ENCODE results near the gene TTLL8. TPM values are rescaled to one million over a fixed set of nuclear protein-coding genes. Genes with fewer than 3 reads are reported as not detected.

The TTLL8 gene
- total and polyA plus RNA-seq, 2 donors (not counting 3 experiments of a cell fraction or from before 2014, with no cell fraction given) = not detected

DNA sequence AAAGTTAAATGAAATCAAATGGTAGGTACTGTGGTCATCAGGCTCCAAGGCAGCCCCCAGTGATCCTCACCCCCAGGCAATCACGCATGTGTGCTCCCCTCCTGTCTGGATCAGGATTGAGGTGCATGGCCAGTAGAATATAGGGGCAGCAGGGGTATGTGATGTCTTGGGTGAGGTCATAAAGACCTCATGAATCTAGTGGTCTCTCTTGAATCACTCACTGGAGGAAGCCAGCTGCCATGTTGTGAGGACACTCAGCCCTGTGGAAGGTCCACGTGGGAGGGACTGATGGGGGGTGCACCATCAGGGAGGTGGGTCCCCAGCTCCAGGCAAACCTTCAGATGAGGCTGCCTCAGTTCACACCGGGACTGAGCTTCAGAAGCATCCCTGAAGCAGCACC is 38.8 kb downstream of the TTLL8 start:
- Histone ChIP-seq H3K27ac (ENCODE audit: insufficient read depth, low read depth, low read length) (no peak overlapping the region), H3K9me3 (replicated peaks; ENCODE audit: control insufficient read depth, insufficient read depth, low read length) (no peaks in the 10 kb centered on the region), H3K4me1 (ENCODE audit: control insufficient read depth, extremely low read depth, insufficient read depth, low read length) (no peaks in the 10 kb centered on the region), H3K4me2 (ENCODE audit: insufficient read depth, low read length) (no peak overlapping the region), H4K20me1 (replicated peaks; ENCODE audit: control insufficient read depth, extremely low read depth, insufficient read depth, low read length) (no peaks in the 10 kb centered on the region), H2AFZ (ENCODE audit: low read depth, low read length) (no peak overlapping the region), H3K27me3 (ENCODE audit: control insufficient read depth in 2 of 2, insufficient read depth in 2 of 2, low read length in 2 of 2) (peaks cover 13 to 20% of the 10 kb centered on the region in 2 experiments), H3K4me3 (replicated peaks in 1 of 3; ENCODE audit: insufficient read depth in 1 of 3, low read depth in 1 of 3, low read length in 3 of 3) (no peak overlapping the region), H3K9me1 (replicated peaks; ENCODE audit: control insufficient read depth, extremely low read depth, insufficient read depth, low read length) (no peaks in the 10 kb centered on the region), H3K36me3 (ENCODE audit: control insufficient read depth in 2 of 2, extremely low read depth in 1 of 2, insufficient read depth in 2 of 2, low read length in 2 of 2) (no peaks in the 10 kb centered on the region), H3K79me2 (ENCODE audit: control insufficient read depth, insufficient read depth, low read length) (no peaks in the 10 kb centered on the region), H3K9ac (replicated peaks; ENCODE audit: extremely low read depth, insufficient read depth, low read length) (no peak overlapping the region)
- DNase-seq (ENCODE audit: low read depth, low spot score) (no peak), FAIRE-seq (no peak)
- ChIA-PET POLR2A (no interaction called here), CTCF (interaction anchor here (1.0 to 1.1 kb wide), 2 partner anchors 11 to 25 kb away, joined by 3 to 5 read pairs; no protein-coding TSS in a partner anchor)
- dilution Hi-C loops (cut with MboI; ENCODE audit: extremely low pct_ligation_motif_present, low sequenced_read_pairs) (no loop called here), intact Hi-C loops (cut with micrococcal nuclease) (no loop called here)
- TF ChIP-seq FOS (IDR thresholded peaks at IDR 0.05; ENCODE audit: borderline replicate concordance, insufficient read depth, low read length) = no peak
- TF ChIP-seq GATA2 (IDR thresholded peaks at IDR 0.05; ENCODE audit: insufficient read depth, insufficient read length, low read depth, low read length) = no peak
- TF ChIP-seq POLR2AphosphoS5 (IDR thresholded peaks at IDR 0.05; ENCODE audit: insufficient read depth, low read depth, low read length) = no peak
- no peak for TF ChIP-seq JUN (IDR thresholded peaks at IDR 0.05; ENCODE audit: borderline replicate concordance, insufficient read depth, insufficient read length, low read depth)
- TF ChIP-seq, protein P1, sequence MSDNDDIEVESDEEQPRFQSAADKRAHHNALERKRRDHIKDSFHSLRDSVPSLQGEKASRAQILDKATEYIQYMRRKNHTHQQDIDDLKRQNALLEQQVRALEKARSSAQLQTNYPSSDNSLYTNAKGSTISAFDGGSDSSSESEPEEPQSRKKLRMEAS (IDR thresholded peaks at IDR 0.05; ENCODE audit: insufficient read depth, insufficient read length) = no peak
- no peak for TF ChIP-seq EZH2 (IDR thresholded peaks at IDR 0.05; ENCODE audit: borderline replicate concordance, low read depth, low read length, severe bottlenecking)
- TF ChIP-seq MYC (IDR thresholded peaks at IDR 0.05; ENCODE audit: low read depth, low read length) = no peak
- TF ChIP-seq POLR2A (IDR thresholded peaks at IDR 0.05; ENCODE audit: low read depth, low read length) = no peak
- TF ChIP-seq, protein P2, sequence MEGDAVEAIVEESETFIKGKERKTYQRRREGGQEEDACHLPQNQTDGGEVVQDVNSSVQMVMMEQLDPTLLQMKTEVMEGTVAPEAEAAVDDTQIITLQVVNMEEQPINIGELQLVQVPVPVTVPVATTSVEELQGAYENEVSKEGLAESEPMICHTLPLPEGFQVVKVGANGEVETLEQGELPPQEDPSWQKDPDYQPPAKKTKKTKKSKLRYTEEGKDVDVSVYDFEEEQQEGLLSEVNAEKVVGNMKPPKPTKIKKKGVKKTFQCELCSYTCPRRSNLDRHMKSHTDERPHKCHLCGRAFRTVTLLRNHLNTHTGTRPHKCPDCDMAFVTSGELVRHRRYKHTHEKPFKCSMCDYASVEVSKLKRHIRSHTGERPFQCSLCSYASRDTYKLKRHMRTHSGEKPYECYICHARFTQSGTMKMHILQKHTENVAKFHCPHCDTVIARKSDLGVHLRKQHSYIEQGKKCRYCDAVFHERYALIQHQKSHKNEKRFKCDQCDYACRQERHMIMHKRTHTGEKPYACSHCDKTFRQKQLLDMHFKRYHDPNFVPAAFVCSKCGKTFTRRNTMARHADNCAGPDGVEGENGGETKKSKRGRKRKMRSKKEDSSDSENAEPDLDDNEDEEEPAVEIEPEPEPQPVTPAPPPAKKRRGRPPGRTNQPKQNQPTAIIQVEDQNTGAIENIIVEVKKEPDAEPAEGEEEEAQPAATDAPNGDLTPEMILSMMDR (IDR thresholded peaks at IDR 0.05; ENCODE audit: extremely low read depth in 1 of 2, insufficient read depth in 1 of 2, low read depth in 1 of 2, low read length in 2 of 2) = no peak
- no TSS peak for BruUV-seq (replicated peaks)
